Activated CD4-positive, alpha-beta T cell treated with anti-CD3 and anti-CD28 coated beads for 1 hour (primary cell): ENCODE measurements around the gene RPS6KL1.

ENCODE experiments used
- DNase-seq: peaks from one replicate; pipeline ENCODE4 v3.0.0-alpha.2; 2020

RPS6KL1 gene

GRCh38 chr14:74881431-74882102 is 41.5 kb downstream of the RPS6KL1 start, which contains the start of gene DLST:
DLST (plus strand) TSS chr14:74881916; CDS start chr14:74881954, 38 bp downstream.
- DNase-seq, result peak; percentile 76

- DNase-seq, result no peak
Measured at GRCh38 chr14:74879427-74880182, 43.5 kb downstream of the RPS6KL1 start.

GRCh38 chr14:74875941-74876913 is 46.8 kb downstream of the RPS6KL1 start, which contains the start of gene PROX2:
PROX2 (minus strand) TSS chr14:74876145; CDS start chr14:74863834, 12,311 bp downstream.
- DNase-seq, result no peak

- no peak for DNase-seq
Measured at GRCh38 chr14:74875204-74875603, 47.9 kb downstream of the RPS6KL1 start.

GRCh38 chr14:74871819-74872218 is 51.2 kb downstream of the RPS6KL1 start:
- no peak for DNase-seq

- no peak for DNase-seq
Measured at GRCh38 chr14:74868739-74869138, 54.3 kb downstream of the RPS6KL1 start.

- DNase-seq, result peak; percentile 43
Measured at GRCh38 chr14:74867673-74868072, 55.4 kb downstream of the RPS6KL1 start.

- DNase-seq, result no peak
Measured at GRCh38 chr14:74866708-74867389, 56.2 kb downstream of the RPS6KL1 start.

GRCh38 chr14:74865156-74865555 is 57.9 kb downstream of the RPS6KL1 start:
- DNase-seq, result no peak

GRCh38 chr14:74864198-74864597 is 58.9 kb downstream of the RPS6KL1 start:
- no peak for DNase-seq

- DNase-seq, result no peak
Measured at GRCh38 chr14:74863274-74863673, 59.8 kb downstream of the RPS6KL1 start.

- no peak for DNase-seq
Measured at GRCh38 chr14:74861734-74862090, 61.3 kb downstream of the RPS6KL1 start.

- peak; percentile 86 for DNase-seq
Measured at GRCh38 chr14:74860899-74861733, 61.9 kb downstream of the RPS6KL1 start.

GRCh38 chr14:74859757-74860552 is 63.1 kb downstream of the RPS6KL1 start:
- DNase-seq, result no peak

- no peak for DNase-seq
Measured at GRCh38 chr14:74858022-74858421, 65.0 kb downstream of the RPS6KL1 start.

- DNase-seq, result no peak
Measured at GRCh38 chr14:74856366-74856765, 66.7 kb downstream of the RPS6KL1 start.

GRCh38 chr14:74855945-74856344 is 67.1 kb downstream of the RPS6KL1 start:
- DNase-seq, result no peak

- DNase-seq, result no peak
Measured at GRCh38 chr14:74855021-74855420, 68.0 kb downstream of the RPS6KL1 start.
